WTC11 (cell line): ENCODE results near the gene FAM120AOS.

ENCODE experiments used
- ATF2 ChIP-seq: sonication (generic); formaldehyde crosslinking; IDR thresholded peaks from 2 replicates; pipeline ENCODE4 v1.8.1; 2022; ENCODE audit warnings: low read depth, missing genetic modification reagents, borderline replicate concordance
- ATF6 ChIP-seq: sonication (generic); formaldehyde crosslinking; IDR thresholded peaks from 2 replicates; pipeline ENCODE4 v1.8.1; 2023; ENCODE audit warnings: mild to moderate bottlenecking, missing genetic modification reagents
- CBFB ChIP-seq: sonication (generic); formaldehyde crosslinking; IDR thresholded peaks from 2 replicates; pipeline ENCODE4 v1.8.1; 2022; ENCODE audit warnings: mild to moderate bottlenecking, low read depth, missing genetic modification reagents
- CTCF ChIP-seq: fragments of 200-600 bp; IDR thresholded peaks from 2 replicates; pipeline ENCODE4 v1.8.0; 2022; ENCODE audit warnings: antibody characterized with exemption
- ESRRA ChIP-seq: sonication (generic); formaldehyde crosslinking; IDR thresholded peaks from 2 replicates; pipeline ENCODE4 v1.8.1; 2022; ENCODE audit warnings: mild to moderate bottlenecking, missing genetic modification reagents, borderline replicate concordance
- FOXK1 ChIP-seq: sonication (generic); formaldehyde crosslinking; IDR thresholded peaks from 2 replicates; pipeline ENCODE4 v1.8.0; 2022; ENCODE audit warnings: mild to moderate bottlenecking, moderate library complexity, missing genetic modification reagents
- FOXP1 ChIP-seq: sonication (generic); formaldehyde crosslinking; IDR thresholded peaks from 2 replicates; pipeline ENCODE4 v1.8.0; 2022; ENCODE audit warnings: missing genetic modification reagents, mild to moderate bottlenecking, moderate library complexity, borderline replicate concordance
- NR3C1 ChIP-seq: sonication (generic); formaldehyde crosslinking; conservative IDR thresholded peaks from 2 replicates; pipeline ENCODE4 v1.8.1; 2023; ENCODE audit warnings: low read depth, mild to moderate bottlenecking, missing genetic modification reagents
- SP1 ChIP-seq: sonication (generic); formaldehyde crosslinking; conservative IDR thresholded peaks from 2 replicates; pipeline ENCODE4 v1.8.1; 2022; ENCODE audit warnings: missing genetic modification reagents
- TCF7 ChIP-seq: sonication (generic); formaldehyde crosslinking; IDR thresholded peaks from 2 replicates; pipeline ENCODE4 v1.8.0; 2022; ENCODE audit warnings: mild to moderate bottlenecking, low read depth, missing genetic modification reagents, moderate library complexity

GRCh38 chr9:93477397-93477796, 24.0 kb upstream of the FAM120AOS start:
- TF ChIP-seq CTCF = no peak
- TF ChIP-seq SP1 (CRISPR knock-in tag) = no peak
- TF ChIP-seq ATF2 = no peak
- no peak for TF ChIP-seq FOXK1
- TF ChIP-seq ESRRA (CRISPR knock-in tag) = no peak
- no peak for TF ChIP-seq TCF7 (CRISPR knock-in tag)
- TF ChIP-seq NR3C1 (CRISPR knock-in tag) = no peak
- TF ChIP-seq ATF6 (CRISPR knock-in tag) = no peak
- TF ChIP-seq FOXP1 (CRISPR knock-in tag) = no peak
- no peak for TF ChIP-seq CBFB
